ENCODE data around the gene SH3GL2.

- TF ChIP-seq CTCF (optimal IDR thresholded peaks at IDR 0.05 in 1 of 3, IDR thresholded peaks at IDR 0.05 in 1 of 3, conservative IDR thresholded peaks at IDR 0.05 in 1 of 3; ENCODE audit: extremely low read depth in 1 of 3, insufficient read depth in 2 of 3, low read length in 3 of 3) (no peak), EZH2 (IDR thresholded peaks at IDR 0.05; ENCODE audit: low read length) (no peak)
Measured at GRCh38 chr9:17651725-17652124, 72.9 kb downstream of the SH3GL2 start.
